GM19372 (cell line): Measurements from ENCODE around the gene DUSP8.
"Not testable (repeated sequence)": the region's sequence is repeated elsewhere in the genome, so short reads cannot be mapped to it uniquely, and the experiment has no call there.

Experiments used
- ATAC-seq: cut with Tn5 transposase; IDR thresholded peaks from one replicate; pipeline ENCODE4 v1.9.1; 2021; ENCODE audit warnings: mild to moderate bottlenecking, low read depth, moderate library complexity; ENCODE audit not compliant: unreplicated experiment

DUSP8 gene

DNA sequence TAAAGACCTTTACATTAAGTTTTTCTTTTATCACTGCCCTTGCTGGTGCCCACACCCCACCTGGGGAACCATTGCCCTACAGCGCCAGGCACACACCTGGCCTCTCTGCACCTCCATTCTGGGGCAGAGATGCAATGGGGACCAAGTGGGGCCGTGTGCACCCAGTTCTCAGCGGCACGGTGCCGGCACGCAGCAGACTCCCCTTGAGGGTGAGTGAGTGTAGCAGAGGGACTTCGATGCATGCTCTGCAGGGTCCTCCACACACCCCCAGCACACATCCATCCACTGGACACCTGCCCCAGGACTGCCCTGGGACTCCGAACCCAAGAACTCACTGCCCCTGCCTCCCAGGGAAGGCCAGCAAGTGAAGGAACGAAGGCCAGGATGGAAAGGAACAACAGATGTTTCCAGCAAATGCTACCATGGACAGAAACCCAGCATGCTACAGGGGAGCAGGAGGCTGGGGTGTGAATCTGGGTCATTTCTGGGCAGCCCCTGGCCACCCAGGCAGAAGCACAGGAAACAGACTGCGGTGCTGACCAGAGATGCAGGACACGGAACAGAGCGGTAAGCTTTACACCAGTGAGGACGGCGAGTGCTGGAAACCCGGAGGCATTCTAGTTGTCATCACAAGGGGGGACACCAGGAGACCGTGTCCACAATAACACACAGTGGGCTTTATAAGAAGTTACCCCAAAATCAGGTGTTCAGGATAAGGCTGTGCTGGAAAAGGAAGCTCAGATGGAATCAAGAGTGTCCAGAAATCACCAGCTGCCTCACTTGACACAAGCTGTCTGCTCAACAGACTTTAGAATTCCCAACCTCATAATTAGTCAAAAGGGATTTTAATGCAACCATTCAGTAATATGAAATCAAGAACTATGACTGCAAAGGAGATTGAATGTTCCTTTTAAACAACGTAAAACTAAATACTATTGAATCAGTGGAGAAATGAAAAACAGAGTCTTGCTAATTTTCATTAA lies 52.8 kb downstream of the DUSP8 start:
- no peak for ATAC-seq

DNA sequence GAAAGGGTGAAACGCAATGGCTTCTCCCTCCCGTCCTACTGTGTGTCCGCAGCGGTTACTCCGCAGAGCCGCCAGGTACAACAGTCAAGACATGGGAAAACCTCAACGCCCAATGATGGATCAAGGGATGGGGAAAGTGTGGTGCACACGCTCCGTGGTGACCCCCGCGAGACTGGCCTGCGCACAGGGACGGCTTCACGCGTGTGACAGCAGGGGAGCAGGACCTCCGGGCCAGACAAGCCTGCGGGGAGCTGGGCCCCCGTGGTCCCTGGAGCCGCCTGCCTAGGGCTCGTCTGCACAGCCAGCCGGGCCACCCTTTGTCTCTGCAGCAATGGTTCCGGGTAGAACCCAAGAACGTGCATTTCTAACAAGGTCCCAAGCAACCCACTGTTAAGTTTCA lies 53.8 kb downstream of the DUSP8 start:
- no peak for ATAC-seq

DNA sequence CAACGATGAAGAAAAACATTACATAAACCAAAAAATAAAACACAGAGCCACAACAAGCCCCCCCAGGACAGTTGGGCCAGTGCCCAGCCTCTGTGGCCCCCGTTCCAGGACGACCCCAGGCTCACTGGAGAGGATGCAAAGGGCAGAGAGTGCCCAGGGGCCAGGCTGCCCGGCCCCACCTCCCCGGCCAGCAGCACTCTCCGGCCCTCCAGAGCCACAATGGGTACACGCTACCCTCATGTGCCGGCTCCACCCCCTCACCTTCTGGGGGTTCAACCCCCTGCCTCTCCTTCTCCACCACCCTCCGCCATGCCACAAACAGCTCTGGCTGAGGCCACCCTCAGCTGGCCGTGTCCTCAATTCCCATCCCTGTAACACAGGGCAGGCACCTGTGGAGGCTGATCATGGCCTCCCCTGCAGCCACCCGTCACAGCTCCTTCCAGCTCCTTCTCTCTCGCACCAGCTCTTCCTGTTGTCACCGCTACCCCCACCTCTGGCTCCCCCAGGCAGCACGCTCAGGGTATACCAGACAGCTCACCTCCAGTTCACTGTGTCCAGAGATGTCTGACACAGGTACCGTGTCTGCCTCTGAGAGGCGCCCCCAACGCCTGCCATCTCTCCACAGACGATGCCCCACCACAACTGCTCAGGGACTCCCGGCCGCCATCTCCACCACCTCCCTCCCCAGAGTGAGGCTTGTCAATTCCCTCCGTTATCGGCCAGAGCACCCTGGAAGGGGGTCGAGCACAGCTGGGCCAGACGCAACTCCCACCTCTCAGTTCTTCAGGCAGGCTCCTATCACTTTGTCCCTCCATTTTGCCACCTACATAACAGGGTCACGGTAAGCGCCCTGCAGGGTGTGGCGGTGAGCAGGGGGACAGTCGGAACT lies 54.7 kb downstream of the DUSP8 start:
- no peak for ATAC-seq

DNA sequence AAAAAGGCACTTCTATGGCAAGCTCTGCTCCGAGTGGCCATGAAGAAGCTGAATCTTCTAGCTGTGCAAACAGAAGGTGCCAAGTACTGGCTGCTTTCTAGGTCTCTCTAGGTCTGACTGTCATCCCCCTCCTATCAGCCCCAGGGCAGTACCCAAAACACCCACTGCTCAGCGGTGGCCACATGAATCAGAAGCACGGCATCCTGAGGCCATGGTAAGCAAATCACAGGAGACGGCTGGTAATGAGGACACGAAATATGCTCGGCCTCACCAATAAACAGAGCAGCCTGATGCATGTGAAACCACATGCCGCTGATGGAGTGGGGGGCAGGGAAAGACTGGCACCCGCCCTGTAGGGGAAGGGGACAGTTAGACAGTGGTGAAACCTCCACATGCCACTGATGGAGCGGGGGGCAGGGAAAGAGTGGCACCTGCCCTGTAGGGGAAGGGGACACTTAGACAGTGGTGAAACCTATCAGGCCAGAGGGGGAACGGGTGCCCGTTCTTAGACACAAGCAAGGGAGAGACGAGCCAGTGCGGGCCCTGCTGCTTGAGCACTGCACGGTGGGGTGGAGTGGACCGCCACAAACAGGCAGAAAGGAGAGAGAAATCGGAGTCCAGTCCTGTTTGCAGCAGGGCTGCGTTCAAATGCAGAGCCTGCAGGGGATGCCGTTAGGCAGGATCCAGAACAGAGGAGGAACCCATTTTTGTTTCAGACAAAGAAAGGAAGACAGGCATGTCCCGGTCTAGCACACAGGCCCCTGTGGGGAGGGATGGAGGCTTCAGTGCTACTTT lies 55.6 kb downstream of the DUSP8 start:
- no peak for ATAC-seq

DNA sequence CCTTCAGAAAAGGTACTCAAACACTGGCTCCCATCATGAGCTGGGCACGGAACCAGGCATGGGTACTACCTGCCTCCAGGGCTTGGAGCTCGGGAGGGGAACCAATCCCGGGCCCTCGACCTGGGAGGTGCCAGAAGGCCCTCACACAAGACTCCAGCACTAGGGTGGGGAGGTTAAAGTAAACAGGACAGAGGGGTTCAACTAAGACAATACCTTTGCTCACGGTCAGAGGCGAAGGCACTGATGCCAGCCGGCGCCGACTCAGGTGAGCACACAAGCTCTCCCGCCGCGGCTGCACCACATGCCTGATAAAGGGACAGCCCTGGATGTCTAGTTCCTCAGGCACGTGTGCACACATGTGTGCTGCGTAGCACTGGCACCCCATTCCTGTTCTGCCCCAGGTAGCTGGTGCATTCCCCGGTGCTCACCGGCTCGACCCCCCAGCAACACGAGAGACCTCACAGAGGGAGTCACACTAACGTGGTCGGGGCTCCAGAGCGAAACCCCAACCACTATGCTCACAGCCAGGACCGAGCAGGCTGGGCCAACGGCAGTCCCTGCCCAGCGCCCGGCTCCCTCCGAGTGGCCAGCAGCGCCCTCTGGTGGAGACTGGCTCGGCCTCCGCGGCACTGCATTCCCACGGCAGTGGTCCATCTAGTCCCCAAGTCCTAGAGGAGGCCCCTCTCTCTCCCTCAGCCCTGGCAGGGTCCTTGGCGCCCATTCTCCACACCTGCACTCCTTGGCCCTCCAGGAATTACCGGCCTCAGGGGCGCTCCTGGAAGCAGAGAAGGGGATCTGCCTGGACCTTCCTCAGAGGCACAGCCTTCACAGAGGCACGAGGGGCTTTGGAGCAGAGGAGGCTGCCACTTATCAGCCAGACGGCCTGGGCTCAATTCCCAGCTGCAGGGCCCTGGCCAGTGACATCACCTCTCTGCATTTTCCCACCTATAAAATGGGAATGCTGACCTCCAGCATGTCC lies 56.7 kb downstream of the DUSP8 start:
- ATAC-seq, result no peak

DNA sequence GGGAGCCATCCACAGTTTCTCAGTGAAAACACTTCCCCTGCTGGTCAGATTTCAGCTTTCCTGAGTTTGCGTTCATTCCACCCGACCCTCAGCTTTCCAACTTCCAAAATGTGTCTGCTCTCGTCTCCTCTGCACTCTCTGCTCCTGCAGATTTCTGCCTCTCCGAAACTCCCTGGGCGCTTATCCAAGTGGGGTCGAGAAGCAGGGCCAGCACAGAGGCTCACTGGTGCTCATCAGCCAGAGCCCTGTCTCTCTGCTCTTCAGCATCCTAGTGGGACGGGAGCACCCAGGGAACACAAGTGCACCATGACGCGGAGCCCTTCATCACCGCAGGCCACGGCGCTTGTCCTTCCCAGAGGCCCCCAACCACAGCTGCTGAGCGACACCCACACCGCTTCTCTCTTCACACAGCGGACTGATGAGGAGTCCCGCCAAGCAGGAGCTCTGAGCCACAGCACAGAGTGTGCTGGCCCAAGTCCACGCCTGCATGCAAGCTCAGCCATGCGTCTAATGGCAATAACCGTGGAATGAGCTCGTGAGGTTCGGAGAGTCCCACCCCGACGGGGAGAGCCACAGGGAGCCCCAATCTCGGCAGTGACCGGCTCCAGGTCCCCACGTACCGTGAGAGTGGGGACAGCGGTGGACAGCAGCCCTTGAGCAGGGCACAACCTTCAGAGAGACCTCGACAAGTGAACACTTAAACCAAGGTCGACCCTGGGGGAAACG lies 57.6 kb downstream of the DUSP8 start:
- no peak for ATAC-seq

DNA sequence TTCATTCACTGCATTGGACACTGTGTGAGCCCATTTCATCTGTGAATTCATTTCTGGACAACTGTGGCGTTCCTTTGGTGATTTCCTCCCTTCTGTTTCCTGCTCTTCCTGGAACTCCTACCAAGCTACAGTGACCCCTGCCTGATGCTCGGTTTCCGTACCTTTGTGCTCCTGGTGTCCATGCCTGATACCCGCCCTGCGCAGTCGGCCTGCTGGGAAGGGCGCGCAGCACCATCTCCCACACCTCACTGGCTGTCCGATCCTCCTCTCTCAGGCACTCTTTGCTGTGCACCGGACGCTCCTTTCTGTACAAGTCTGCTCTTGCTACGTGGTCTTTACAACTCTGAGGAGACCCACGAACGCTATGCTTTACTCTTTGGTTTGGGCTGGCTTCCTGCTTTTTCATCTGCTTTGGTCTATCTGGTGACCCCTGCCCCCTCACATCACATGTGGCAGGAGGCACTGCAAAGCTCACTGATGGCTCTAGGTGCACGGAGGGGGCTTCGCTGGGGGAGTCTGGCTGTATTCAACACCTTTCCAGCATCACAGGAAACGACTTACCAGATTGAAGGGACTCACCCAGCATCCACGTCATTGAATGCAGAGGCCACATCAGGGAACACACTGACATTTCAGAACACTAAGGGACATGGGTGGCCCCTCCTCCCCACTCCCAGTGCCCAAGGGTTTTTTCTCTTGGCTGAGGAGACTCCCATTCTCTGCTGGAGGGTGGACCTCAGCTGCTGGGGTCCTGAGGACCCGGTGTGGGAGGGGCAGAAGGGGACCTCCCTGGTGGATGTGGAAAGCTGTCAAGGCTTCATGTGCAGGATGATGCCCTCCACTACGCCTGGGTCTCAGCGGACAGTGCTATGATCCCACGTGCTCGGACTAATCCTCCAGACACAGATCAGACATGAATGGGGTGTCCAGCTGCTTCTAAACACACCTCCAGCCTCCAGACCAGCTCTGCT lies 58.5 kb downstream of the DUSP8 start:
- no peak for ATAC-seq

DNA sequence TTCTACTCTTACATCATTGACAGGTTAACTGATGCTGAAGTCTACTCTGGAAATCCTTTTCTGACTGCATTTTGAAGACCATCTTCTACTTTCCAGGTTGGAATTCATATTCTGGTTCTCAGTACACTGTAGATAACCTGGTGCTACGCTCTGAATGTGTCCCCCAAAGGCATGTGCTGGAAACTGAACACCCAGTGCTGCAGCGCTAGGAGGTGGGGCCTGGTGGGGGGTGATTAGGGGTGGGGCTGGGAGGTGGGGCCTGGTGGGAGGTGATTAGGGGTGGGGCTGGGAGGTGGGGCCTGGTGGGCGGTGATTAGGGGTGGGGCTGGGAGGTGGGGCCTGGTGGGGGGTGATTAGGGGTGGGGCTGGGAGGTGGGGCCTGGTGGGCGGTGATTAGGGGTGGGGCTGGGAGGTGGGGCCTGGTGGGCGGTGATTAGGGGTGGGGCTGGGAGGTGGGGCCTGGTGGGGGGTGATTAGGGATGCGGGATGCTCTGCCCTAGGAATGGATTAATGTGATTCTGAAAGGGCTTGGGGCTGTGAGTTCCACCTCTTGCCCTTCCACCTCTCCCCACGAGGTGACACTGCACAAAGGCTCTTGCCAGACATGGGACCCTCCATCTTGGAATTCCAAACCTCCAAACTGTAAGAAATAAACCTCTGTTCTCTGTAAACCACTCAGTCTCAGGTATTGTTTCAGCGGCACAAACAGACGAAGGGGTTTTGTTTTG lies 59.4 kb downstream of the DUSP8 start:
- not testable (repeated sequence) for ATAC-seq

DNA sequence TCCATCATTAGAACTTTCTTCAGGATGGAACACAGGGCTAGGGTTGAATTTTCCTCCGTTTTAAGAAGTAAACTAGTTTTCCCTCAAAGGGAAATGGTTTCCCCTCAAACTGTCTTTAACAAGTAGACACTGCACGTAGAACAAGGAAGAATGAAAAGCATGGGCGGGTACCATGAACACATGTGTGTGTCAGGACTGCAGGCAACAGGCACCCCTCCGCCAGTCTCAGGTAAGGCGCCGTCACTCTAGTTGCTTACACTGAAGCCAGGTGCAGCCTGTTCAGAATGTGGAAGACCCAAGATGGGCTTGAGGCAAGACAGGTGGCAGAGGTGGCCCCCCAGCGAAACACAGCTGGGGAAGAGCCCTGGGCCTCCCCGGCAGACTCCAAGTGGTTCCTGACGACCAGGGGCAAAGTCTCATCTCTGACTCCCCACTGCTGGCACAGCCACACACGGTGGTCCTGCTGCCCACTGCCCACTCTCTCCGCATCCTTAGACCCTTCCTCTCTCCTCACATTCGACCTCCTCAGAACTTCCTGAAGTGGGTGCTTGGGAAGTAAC lies 60.1 kb downstream of the DUSP8 start:
- no peak for ATAC-seq

DNA sequence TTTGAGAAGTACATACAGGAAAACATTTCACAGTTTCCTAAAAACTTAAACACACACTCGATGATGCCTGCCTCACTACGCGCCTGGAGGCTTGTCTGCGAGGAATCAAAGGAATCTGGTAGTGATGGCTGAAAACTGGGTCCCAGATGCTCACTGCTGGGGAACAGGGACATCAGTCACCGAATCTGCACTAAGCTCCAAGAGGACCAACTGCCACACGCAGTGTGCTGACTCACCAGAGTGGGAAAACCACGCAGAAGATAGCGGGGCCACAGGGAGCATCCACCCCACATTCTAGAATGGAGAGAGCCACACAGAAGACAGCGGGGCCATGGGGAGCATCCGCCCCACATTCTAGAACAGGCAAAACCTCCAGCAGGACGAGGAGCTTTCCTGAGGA lies 61.1 kb downstream of the DUSP8 start:
- ATAC-seq, result no peak

DNA sequence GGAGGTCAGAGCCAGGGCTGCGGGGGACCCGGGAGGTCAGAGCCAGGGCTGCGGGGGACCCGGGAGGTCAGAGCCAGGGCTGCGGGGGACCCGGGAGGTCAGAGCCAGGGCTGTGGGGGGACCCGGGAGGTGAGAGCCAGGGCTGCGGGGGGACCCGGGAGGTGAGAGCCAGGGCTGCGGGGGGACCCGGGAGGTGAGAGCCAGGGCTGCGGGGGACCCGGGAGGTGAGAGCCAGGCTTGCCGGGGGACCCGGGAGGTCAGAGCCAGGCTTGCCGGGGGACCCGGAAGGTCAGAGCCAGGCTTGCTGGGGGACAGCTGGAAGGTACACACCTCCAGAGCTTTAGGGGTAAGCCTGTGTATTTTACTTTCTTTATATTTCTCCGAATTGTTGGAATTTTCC lies 61.7 kb downstream of the DUSP8 start:
- ATAC-seq, result not testable (repeated sequence)

DNA sequence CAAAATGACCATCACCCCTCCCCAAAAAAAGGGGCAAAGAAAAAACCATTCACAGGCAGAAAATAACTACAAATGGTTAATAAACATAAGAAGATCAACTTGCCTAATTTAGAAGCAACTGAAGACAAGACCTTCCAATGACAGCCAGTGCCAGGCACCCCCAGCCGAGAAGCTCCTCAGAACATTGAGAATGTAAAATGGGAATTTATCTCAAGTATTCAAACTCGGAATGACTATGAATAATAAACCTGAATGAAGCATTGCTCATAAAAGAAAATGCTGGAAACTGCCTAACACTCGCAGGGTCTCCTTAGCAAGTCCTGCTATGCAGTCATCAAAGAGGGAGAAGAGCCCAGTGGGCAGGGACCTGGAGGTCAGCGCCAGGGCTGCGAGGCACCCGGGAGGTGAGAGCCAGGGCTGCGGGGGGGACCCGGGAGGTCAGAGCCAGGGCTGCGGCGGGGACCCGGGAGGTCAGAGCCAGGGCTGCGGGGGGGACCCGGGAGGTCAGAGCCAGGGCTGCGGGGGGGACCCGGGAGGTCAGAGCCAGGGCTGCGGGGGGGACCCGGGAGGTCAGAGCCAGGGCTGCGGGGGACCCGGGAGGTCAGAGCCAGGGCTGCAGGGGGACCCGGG lies 62.3 kb downstream of the DUSP8 start:
- no peak for ATAC-seq

DNA sequence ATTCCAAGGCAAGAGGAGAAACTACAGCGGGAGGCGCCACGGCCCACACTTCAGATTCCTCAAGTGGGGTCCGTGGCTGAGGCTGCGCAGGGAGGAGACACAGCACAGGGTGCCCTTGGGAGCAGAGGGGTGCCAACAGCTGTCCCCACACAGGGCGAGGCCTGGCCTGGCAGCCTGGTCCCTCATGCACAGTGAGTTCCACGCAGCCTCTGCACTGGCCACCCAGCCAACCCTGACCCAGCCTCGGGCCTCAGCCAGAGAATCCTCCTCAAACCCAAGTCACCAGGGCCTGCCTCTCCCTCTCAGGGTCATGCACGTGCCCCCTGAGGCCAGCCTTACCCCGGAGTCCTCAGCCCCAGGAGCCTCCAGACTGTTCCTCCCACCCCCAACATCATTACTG lies 63.1 kb downstream of the DUSP8 start:
- ATAC-seq, result no peak

DNA sequence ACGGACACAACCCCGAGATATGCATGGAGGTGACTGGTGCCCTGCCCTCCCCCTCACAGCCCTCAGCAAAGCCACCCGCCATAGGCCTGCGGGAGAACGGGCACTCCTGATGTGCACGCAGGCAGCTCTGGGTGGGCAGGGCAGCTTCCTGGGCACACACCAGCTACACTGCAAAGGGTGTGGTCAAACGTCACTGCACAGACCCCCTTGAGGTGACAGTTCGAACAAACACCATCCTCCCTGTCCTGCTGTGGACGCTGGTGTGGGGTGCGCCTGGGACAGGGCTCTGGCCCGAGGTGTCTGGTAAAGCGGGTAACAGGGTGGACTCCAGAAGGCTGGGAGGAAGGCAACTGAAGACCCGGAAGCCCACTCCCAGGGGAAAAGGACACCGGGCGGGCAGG lies 63.6 kb downstream of the DUSP8 start:
- no peak for ATAC-seq

DNA sequence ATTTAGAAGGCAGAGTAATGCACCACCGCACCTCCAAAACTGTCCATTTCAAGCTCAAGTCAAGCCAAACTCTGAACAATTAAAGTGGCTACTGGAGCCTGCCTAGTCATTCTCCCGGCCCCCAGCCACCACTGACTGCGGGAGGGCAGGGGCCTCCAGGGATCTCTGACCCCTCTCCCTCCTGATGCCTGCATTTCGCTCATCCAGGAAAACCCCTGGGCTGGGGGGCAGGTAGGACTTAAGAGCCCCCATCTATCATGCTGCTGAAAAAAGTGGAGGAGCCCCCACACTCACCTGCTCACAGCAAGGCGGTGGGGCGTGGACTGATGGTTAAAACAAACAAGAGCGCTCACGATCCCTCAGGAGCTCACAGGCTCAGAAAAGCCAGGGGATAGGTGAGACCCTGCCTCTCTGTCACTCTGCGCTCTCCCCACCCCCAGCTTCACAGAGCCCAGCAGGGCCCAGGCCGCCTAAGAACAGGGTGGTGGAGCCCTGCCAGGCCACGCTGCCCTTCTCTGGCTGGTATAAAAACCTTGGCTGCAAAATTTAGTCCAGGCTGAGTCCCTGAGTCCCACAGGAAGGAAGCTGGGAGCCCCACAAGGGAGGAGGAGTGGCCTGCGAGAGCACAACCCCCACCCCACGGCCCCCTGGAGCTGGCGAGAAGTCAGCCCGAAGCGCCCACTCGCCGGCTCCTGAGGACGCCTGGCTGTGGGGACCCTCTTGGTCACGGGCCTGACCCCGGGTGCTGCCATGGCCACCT lies 64.5 kb downstream of the DUSP8 start:
- ATAC-seq, result no peak
